ENCODE measurements around the gene SFXN3.

The SFXN3 gene

DNA sequence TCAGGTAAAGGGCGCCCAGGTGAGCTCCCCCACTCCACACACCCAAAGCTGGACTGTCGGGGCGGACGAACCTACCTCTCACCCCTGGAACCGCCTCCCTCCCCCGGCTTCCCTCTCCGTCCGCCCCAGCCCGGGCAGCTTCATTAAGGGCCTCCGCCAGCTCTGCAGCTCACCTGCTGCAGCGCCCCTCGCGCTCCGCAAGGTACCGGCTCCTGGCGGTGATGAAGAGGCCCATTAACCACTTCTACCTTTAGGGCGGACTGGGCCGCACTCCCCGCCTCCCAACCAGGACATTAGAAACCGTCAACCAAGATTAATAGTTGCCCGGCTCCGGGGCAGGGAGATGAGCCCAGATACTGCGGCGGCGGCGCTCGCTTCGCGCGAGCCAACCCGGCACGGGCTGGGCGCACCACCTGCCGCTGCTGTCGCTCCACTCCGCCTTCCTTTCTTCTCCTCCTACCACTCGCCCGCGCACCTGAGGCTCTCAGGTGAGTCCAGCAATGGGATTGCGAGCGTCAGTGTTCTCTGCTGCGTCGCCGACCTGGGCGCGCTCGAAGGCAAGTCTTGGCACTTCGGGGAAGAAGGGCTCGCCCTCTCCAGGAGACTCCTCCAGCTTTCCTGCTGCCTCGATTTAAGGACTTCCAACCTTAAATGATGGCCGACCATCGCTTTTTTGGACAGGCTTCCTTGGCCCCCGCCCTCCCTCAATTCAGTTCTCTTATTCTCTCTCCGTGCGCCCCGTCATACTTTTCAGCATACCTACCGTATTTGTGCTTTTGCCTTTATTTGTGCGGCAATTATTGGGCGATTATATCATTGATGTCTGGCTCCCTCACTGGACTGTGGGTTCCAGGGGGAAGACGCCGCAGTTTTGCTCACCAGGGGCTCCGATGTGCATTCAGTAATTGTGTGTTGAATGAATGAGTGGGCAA lies 17.2 kb downstream of the SFXN3 start:
- no peak for TF ChIP-seq EGR1 (IDR thresholded peaks at IDR 0.05)
- no peak for TF ChIP-seq NFIC (IDR thresholded peaks at IDR 0.05)
- TF ChIP-seq FOXM1 (IDR thresholded peaks at IDR 0.05; ENCODE audit: borderline replicate concordance, low read depth), result no peak
- TF ChIP-seq CEBPB (IDR thresholded peaks at IDR 0.05), result no peak
- no peak for TF ChIP-seq YY1 (IDR thresholded peaks at IDR 0.05; ENCODE audit: low read depth)
- TF ChIP-seq RAD21 (IDR thresholded peaks at IDR 0.05; ENCODE audit: low read depth), result no peak
- TF ChIP-seq CREB1 (IDR thresholded peaks at IDR 0.05; ENCODE audit: low read depth), result no peak
- no peak for TF ChIP-seq REST (IDR thresholded peaks at IDR 0.05; ENCODE audit: low read depth)
- TF ChIP-seq, protein P1, sequence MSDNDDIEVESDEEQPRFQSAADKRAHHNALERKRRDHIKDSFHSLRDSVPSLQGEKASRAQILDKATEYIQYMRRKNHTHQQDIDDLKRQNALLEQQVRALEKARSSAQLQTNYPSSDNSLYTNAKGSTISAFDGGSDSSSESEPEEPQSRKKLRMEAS (IDR thresholded peaks at IDR 0.05), result no peak
- no peak for TF ChIP-seq ZBTB7A (IDR thresholded peaks at IDR 0.05; ENCODE audit: low read depth)

GRCh38 chr10:101050208-101051069 lies 19.4 kb downstream of the SFXN3 start:
- TF ChIP-seq, protein P1 (IDR thresholded peaks at IDR 0.05), result peak; percentile 75
- no peak for TF ChIP-seq FOXM1 (IDR thresholded peaks at IDR 0.05; ENCODE audit: borderline replicate concordance, low read depth)
- no peak for TF ChIP-seq TEAD4 (IDR thresholded peaks at IDR 0.05)
- no peak; the same call in 1 of the 2 replicates for TF ChIP-seq TAF1 (IDR thresholded peaks at IDR 0.05; ENCODE audit: low read depth)
- TF ChIP-seq TCF12 (IDR thresholded peaks at IDR 0.05; ENCODE audit: low read depth), result no peak
- peak; percentile 92 for TF ChIP-seq ZBTB7A (IDR thresholded peaks at IDR 0.05; ENCODE audit: low read depth)
- no peak for TF ChIP-seq YY1 (IDR thresholded peaks at IDR 0.05; ENCODE audit: low read depth)
- TF ChIP-seq REST (IDR thresholded peaks at IDR 0.05; ENCODE audit: low read depth), result no peak
- TF ChIP-seq USF1 (IDR thresholded peaks at IDR 0.05), result no peak
- no peak for TF ChIP-seq CEBPB (IDR thresholded peaks at IDR 0.05)
- no peak for TF ChIP-seq CREB1 (IDR thresholded peaks at IDR 0.05; ENCODE audit: low read depth)
- TF ChIP-seq EGR1 (IDR thresholded peaks at IDR 0.05), result no peak
- no peak for TF ChIP-seq EP300 (IDR thresholded peaks at IDR 0.05; ENCODE audit: borderline replicate concordance)
- TF ChIP-seq RAD21 (IDR thresholded peaks at IDR 0.05; ENCODE audit: low read depth), result peak; percentile 71
- TF ChIP-seq NFIC (IDR thresholded peaks at IDR 0.05), result peak; percentile 52; the same call in 1 of the 2 replicates

DNA sequence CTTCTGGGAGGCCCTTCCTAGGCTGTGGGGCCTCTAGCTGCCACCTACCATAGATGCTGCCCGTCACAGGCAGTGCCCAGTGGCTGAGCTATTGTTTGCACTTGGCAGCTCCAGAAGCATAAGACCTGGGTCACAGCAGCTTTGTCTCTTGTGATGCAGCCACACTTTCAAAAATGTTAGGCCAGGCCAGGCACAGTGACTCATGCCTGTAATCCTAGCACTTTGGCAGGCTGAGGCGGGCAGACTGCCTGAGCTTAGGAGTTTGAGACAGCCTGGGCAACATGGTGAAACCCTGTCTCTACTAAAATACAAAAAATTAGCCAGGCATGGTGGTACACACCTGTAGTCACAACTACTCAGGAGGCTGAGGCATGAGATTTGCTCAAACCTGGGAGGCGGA lies 21.3 kb downstream of the SFXN3 start:
- TF ChIP-seq CREB1 (IDR thresholded peaks at IDR 0.05; ENCODE audit: low read depth) (no peak), FOXM1 (IDR thresholded peaks at IDR 0.05; ENCODE audit: borderline replicate concordance, low read depth) (no peak), TAF1 (IDR thresholded peaks at IDR 0.05; ENCODE audit: low read depth) (no peak), EGR1 (IDR thresholded peaks at IDR 0.05) (no peak), REST (IDR thresholded peaks at IDR 0.05; ENCODE audit: low read depth) (no peak), TEAD4 (IDR thresholded peaks at IDR 0.05) (no peak), CEBPB (IDR thresholded peaks at IDR 0.05) (no peak), EP300 (IDR thresholded peaks at IDR 0.05; ENCODE audit: borderline replicate concordance) (no peak), TCF12 (IDR thresholded peaks at IDR 0.05; ENCODE audit: low read depth) (no peak), YY1 (IDR thresholded peaks at IDR 0.05; ENCODE audit: low read depth) (no peak), NFIC (IDR thresholded peaks at IDR 0.05) (no peak)
- TF ChIP-seq, protein P1 (IDR thresholded peaks at IDR 0.05), result no peak
